BE2C (cell line): ENCODE data around the gene RPL38.

Source experiments
- DNase-seq: peaks from one replicate; pipeline ENCODE4 v3.0.0-alpha.2; 2020
- H3K27me3 ChIP-seq: fragments of 250-450 bp; sonication (Bioruptor Pico); 2 replicates; pipeline ENCODE4 v1.5.1; 2020; ENCODE audit warnings: mild to moderate bottlenecking
- H3K36me3 ChIP-seq: fragments of 250-450 bp; sonication (Bioruptor Pico); 2 replicates; pipeline ENCODE4 v1.5.1; 2020; ENCODE audit warnings: mild to moderate bottlenecking
- H3K4me1 ChIP-seq: fragments of 250-450 bp; sonication (Bioruptor Pico); 2 replicates; pipeline ENCODE4 v1.5.1; 2020
- H3K4me3 ChIP-seq: 2 replicates; pipeline ENCODE4 v1.5.1; 2011; ENCODE audit warnings: low read depth, low read length
- H3K9me3 ChIP-seq: fragments of 250-450 bp; sonication (Bioruptor Pico); 2 replicates; pipeline ENCODE4 v1.5.1; 2020
- CTCF ChIP-seq: IDR thresholded peaks from 2 replicates; pipeline ENCODE4 v1.5.1; 2012; ENCODE audit warnings: mild to moderate bottlenecking, low read depth, low read length

The RPL38 gene

GRCh38 chr17:74251051-74251450, 47.6 kb downstream of the RPL38 start:
- 0 out of 2 replicates have a peak, but pooled peaks cover 3% of the 10 kb centered on the region for H3K36me3 ChIP-seq
- H3K4me3 ChIP-seq: no peak overlapping the region
- no peak for TF ChIP-seq CTCF
- no peak for DNase-seq
- H3K9me3 ChIP-seq: no peaks in the 10 kb centered on the region
- no peaks in the 10 kb centered on the region for H3K27me3 ChIP-seq
- H3K4me1 ChIP-seq: peaks cover 4% of the 10 kb centered on the region

GRCh38 chr17:74251569-74251968, 48.1 kb downstream of the RPL38 start:
- TF ChIP-seq CTCF: no peak
- Histone ChIP-seq H3K27me3 (no peaks in the 10 kb centered on the region), H3K9me3 (no peaks in the 10 kb centered on the region), H3K4me1 (peaks cover 4% of the 10 kb centered on the region), H3K36me3 (0 out of 2 replicates have a peak, but pooled peaks cover 3% of the 10 kb centered on the region), H3K4me3 (no peak overlapping the region)
- DNase-seq: no peak

GRCh38 chr17:74252211-74252610, 48.7 kb downstream of the RPL38 start:
- Histone ChIP-seq H3K36me3 (0 out of 2 replicates have a peak, but pooled peaks cover 3% of the 10 kb centered on the region), H3K4me3 (no peak overlapping the region), H3K4me1 (peaks cover 4% of the 10 kb centered on the region), H3K9me3 (no peaks in the 10 kb centered on the region), H3K27me3 (no peaks in the 10 kb centered on the region)
- no peak for DNase-seq
- TF ChIP-seq CTCF: no peak

GRCh38 chr17:74253036-74253435, 49.6 kb downstream of the RPL38 start:
- H3K4me1 ChIP-seq: peaks cover 4% of the 10 kb centered on the region
- TF ChIP-seq CTCF: no peak
- H3K9me3 ChIP-seq: no peaks in the 10 kb centered on the region
- DNase-seq: no peak
- no peaks in the 10 kb centered on the region for H3K27me3 ChIP-seq
- H3K4me3 ChIP-seq: no peak overlapping the region
- 0 out of 2 replicates have a peak, but pooled peaks cover 3% of the 10 kb centered on the region for H3K36me3 ChIP-seq

GRCh38 chr17:74257311-74257710, 53.8 kb downstream of the RPL38 start:
- H3K27me3 ChIP-seq: no peaks in the 10 kb centered on the region
- no peaks in the 10 kb centered on the region for H3K4me1 ChIP-seq
- no peak for DNase-seq
- no peak for TF ChIP-seq CTCF
- 0 out of 2 replicates have a peak, but pooled peaks cover 2% of the 10 kb centered on the region for H3K36me3 ChIP-seq
- H3K9me3 ChIP-seq: no peaks in the 10 kb centered on the region
- no peak overlapping the region for H3K4me3 ChIP-seq

- no peak for DNase-seq
- Histone ChIP-seq H3K4me1 (no peaks in the 10 kb centered on the region), H3K9me3 (no peaks in the 10 kb centered on the region), H3K4me3 (no peak overlapping the region), H3K36me3 (no peaks in the 10 kb centered on the region), H3K27me3 (no peaks in the 10 kb centered on the region)
- no peak for TF ChIP-seq CTCF
Measured at GRCh38 chr17:74259667-74260524, 56.4 kb downstream of the RPL38 start.
